GM12864 (cell line): ENCODE data around the gene METTL22.

Experiments used
- DNase-seq: peaks from one replicate; pipeline ENCODE4 v3.0.0-alpha.2; 2011; ENCODE audit warnings: low read depth
- H3K4me3 ChIP-seq: 2 replicates; pipeline ENCODE4 v1.5.1; 2011; ENCODE audit warnings: mild to moderate bottlenecking, low read depth, low read length, control low read depth
- CTCF ChIP-seq: IDR thresholded peaks from 2 replicates; pipeline ENCODE4 v1.5.1; 2011; ENCODE audit warnings: low read depth, mild to moderate bottlenecking, moderate library complexity, low read length, control low read depth, inconsistent platforms; ENCODE audit errors: missing control alignments

METTL22 gene

GRCh38 chr16:8623634-8624033 is 2.1 kb downstream of the METTL22 start:
- no peak for DNase-seq
- no peak overlapping the region for H3K4me3 ChIP-seq
- TF ChIP-seq CTCF, result no peak

- H3K4me3 ChIP-seq, result no peak overlapping the region
- no peak for DNase-seq
- TF ChIP-seq CTCF, result no peak
Measured at GRCh38 chr16:8625491-8626087, 4.1 kb downstream of the METTL22 start.

GRCh38 chr16:8626946-8627345 is 5.4 kb downstream of the METTL22 start:
- DNase-seq, result no peak
- TF ChIP-seq CTCF, result no peak

GRCh38 chr16:8627456-8627855 is 6.0 kb downstream of the METTL22 start:
- no peak for TF ChIP-seq CTCF
- no peak overlapping the region for H3K4me3 ChIP-seq
- DNase-seq, result no peak

More at GRCh38 chr16:8626946-8627345, 5.4 kb downstream of the METTL22 start:
- H3K4me3 ChIP-seq, result no peak overlapping the region

GRCh38 chr16:8628981-8629725 is 7.7 kb downstream of the METTL22 start:
- TF ChIP-seq CTCF, result no peak
- no peak overlapping the region for H3K4me3 ChIP-seq
- no peak for DNase-seq

- H3K4me3 ChIP-seq, result no peak overlapping the region
- no peak for TF ChIP-seq CTCF
- no peak for DNase-seq
Measured at GRCh38 chr16:8630255-8630953, 8.9 kb downstream of the METTL22 start.

- no peak for DNase-seq
- no peak for TF ChIP-seq CTCF
- no peak overlapping the region for H3K4me3 ChIP-seq
Measured at GRCh38 chr16:8631373-8631772, 9.9 kb downstream of the METTL22 start.
